HEK293 (cell line): ENCODE measurements around the gene ADSS1.

Source experiments
- GFI1B ChIP-seq: fragments of 450-650 bp; formaldehyde crosslinking; IDR thresholded peaks from 2 replicates; pipeline ENCODE4 v1.5.1; 2016; ENCODE audit warnings: missing biosample characterization, missing genetic modification characterization
- MZF1 ChIP-seq: fragments of 450-650 bp; formaldehyde crosslinking; IDR thresholded peaks from 2 replicates; pipeline ENCODE4 v1.5.1; 2017; ENCODE audit warnings: missing biosample characterization, missing genetic modification characterization, borderline replicate concordance
- REPIN1 ChIP-seq: fragments of 450-650 bp; formaldehyde crosslinking; IDR thresholded peaks from 2 replicates; pipeline ENCODE4 v1.5.1; 2017; ENCODE audit warnings: missing biosample characterization, missing genetic modification characterization, low read depth
- YY1 ChIP-seq: fragments of 450-650 bp; formaldehyde crosslinking; IDR thresholded peaks from 2 replicates; pipeline ENCODE4 v1.5.1; 2018; ENCODE audit warnings: missing biosample characterization, missing genetic modification characterization
- ZFP37 ChIP-seq: fragments of 450-650 bp; formaldehyde crosslinking; IDR thresholded peaks from 2 replicates; pipeline ENCODE4 v1.5.1; 2016; ENCODE audit warnings: missing biosample characterization, missing genetic modification characterization
- ZNF24 ChIP-seq: fragments of 450-650 bp; formaldehyde crosslinking; IDR thresholded peaks from 2 replicates; pipeline ENCODE4 v1.5.1; 2016; ENCODE audit warnings: missing biosample characterization, missing genetic modification characterization
- ZNF610 ChIP-seq: fragments of 450-650 bp; formaldehyde crosslinking; IDR thresholded peaks from 2 replicates; pipeline ENCODE4 v1.5.1; 2016; ENCODE audit warnings: missing biosample characterization, missing genetic modification characterization, borderline replicate concordance
- TF ChIP-seq, protein P1 (sequence below): fragments of 450-650 bp; formaldehyde crosslinking; IDR thresholded peaks from 2 replicates; pipeline ENCODE4 v1.5.1; 2016; ENCODE audit warnings: missing biosample characterization, missing genetic modification characterization
- TF ChIP-seq, protein P2 (sequence below): sonication (generic); formaldehyde crosslinking; IDR thresholded peaks from 2 replicates; pipeline ENCODE4 v1.8.1; 2022; ENCODE audit warnings: mild to moderate bottlenecking, moderate library complexity, missing genetic modification reagents

DNA sequence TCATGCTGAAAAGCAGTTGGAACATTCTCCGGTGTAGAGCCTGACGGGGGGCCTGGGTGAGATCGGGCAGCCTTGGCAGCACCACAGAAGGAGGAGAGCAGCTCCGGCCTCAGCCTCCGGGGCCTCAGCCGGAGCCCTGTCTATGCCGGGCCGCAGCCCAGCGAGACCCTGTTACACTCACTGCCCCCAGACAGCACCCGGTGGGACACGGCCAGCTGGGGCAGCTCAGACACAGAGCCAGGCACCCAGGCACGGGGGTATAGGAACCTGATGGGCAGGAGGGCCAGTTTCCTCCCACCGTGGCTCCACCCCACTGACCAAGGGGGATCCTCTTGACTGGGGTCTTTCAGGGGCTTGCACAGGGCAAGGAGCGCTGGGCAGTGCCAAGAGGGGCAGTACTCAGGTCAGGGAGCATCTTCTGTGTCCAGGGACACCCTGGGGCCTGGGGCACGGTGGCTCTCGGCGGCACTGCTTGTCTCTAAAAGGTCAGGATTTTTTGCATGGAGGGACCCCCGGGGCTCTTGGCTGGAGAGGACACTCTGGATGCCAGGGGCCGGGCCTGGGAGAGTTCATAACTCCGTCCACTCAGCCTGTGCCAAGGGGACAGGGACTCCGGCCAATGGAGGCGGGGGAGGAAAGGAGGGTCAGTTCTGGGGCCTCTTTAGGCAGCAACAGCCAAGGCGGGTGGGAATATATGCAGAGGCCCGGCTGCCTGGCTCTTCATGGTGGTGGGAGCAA, 25.2 kb upstream of the ADSS1 start:
- TF ChIP-seq REPIN1 (tag by site-specific recombination) (no peak), YY1 (no peak), MZF1 (no peak), ZNF610 (no peak), ZNF24 (tag by site-specific recombination) (no peak), ZFP37 (tag by site-specific recombination) (no peak), GFI1B (tag by site-specific recombination) (no peak)
- TF ChIP-seq, protein P1, sequence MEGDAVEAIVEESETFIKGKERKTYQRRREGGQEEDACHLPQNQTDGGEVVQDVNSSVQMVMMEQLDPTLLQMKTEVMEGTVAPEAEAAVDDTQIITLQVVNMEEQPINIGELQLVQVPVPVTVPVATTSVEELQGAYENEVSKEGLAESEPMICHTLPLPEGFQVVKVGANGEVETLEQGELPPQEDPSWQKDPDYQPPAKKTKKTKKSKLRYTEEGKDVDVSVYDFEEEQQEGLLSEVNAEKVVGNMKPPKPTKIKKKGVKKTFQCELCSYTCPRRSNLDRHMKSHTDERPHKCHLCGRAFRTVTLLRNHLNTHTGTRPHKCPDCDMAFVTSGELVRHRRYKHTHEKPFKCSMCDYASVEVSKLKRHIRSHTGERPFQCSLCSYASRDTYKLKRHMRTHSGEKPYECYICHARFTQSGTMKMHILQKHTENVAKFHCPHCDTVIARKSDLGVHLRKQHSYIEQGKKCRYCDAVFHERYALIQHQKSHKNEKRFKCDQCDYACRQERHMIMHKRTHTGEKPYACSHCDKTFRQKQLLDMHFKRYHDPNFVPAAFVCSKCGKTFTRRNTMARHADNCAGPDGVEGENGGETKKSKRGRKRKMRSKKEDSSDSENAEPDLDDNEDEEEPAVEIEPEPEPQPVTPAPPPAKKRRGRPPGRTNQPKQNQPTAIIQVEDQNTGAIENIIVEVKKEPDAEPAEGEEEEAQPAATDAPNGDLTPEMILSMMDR (tag by site-specific recombination): no peak
- TF ChIP-seq, protein P2, sequence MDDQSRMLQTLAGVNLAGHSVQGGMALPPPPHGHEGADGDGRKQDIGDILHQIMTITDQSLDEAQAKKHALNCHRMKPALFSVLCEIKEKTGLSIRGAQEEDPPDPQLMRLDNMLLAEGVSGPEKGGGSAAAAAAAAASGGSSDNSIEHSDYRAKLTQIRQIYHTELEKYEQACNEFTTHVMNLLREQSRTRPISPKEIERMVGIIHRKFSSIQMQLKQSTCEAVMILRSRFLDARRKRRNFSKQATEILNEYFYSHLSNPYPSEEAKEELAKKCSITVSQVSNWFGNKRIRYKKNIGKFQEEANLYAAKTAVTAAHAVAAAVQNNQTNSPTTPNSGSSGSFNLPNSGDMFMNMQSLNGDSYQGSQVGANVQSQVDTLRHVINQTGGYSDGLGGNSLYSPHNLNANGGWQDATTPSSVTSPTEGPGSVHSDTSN (CRISPR knock-in tag): no peak
